ENCODE results near the gene LIN7B. TPM values are rescaled to one million over a fixed set of nuclear protein-coding genes. Genes with fewer than 3 reads are reported as not detected.
A peak's percentile ranks its signal among the peaks of the same experiment; 100 is the strongest.

LIN7B gene
- total and polyA plus RNA-seq, 9 of the 15 experiments (the other 6 are each of a cell fraction or from before 2014, with no cell fraction given): 0.89 to 15.7 (median 4.0) TPM

- TF ChIP-seq, protein P1, sequence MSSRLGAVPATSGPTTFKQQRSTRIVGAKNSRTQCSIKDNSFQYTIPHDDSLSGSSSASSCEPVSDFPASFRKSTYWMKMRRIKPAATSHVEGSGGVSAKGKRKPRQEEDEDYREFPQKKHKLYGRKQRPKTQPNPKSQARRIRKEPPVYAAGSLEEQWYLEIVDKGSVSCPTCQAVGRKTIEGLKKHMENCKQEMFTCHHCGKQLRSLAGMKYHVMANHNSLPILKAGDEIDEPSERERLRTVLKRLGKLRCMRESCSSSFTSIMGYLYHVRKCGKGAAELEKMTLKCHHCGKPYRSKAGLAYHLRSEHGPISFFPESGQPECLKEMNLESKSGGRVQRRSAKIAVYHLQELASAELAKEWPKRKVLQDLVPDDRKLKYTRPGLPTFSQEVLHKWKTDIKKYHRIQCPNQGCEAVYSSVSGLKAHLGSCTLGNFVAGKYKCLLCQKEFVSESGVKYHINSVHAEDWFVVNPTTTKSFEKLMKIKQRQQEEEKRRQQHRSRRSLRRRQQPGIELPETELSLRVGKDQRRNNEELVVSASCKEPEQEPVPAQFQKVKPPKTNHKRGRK (tag; IDR thresholded peaks at IDR 0.05): no peak
- TF ChIP-seq NR2C1 (IDR thresholded peaks at IDR 0.05): 0 out of 2 replicates have a peak, but pooled peaks have one; percentile 7
- no peak for TF ChIP-seq NR2C1 (tag; IDR thresholded peaks at IDR 0.05)
- TF ChIP-seq BRD4 (IDR thresholded peaks at IDR 0.05): 0 out of 2 replicates have a peak, but pooled peaks have one; percentile 4
These were observed 28.3 kb upstream of the LIN7B start (continued) for GRCh38 chr19:49085868-49086232.

DNA sequence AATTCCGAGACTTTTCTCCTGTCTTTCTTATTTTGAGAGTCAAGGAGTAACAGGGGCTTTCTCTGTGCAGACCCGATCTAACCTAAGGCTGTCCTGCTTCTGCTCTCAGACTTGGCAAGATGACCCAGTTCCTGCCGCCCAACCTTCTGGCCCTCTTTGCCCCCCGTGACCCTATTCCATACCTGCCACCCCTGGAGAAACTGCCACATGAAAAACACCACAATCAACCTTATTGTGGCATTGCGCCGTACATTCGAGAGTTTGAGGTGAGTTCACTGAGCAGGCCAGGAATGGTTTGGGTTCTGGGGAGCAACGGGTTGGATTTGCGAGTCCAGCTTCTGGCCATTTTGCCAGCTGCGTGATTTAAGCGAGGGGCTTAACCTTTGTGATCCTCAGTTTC is 27.9 kb upstream of the LIN7B start:
- peak overlapping the region; percentile 77 for H3K4me3 ChIP-seq
- H3K79me2 ChIP-seq (ENCODE audit: control insufficient read depth, insufficient read depth, low read length): peaks cover 61% of the 10 kb centered on the region
- POLR2A ChIA-PET: interaction anchor here (1.3 to 2.1 kb wide), 3 partner anchors 9 to 42 kb away, joined by 3 to 9 read pairs (median 6); no protein-coding TSS in a partner anchor
- peak overlapping the region; percentile 92 for H3K4me2 ChIP-seq (ENCODE audit: insufficient read depth, low read length)
- CTCF ChIA-PET (ENCODE audit: low intra/inter-chr PET ratio): no interaction called here
- no peaks in the 10 kb centered on the region for H3K27me3 ChIP-seq (ENCODE audit: control insufficient read depth in 2 of 2, insufficient read depth in 2 of 2, low read length in 2 of 2)
- intact Hi-C loops (cut with micrococcal nuclease) (no loop called here), in situ Hi-C loops (cut with MboI) (no loop called here)
- H3K4me1 ChIP-seq (replicated peaks in 1 of 2; ENCODE audit: control insufficient read depth in 2 of 2, insufficient read depth in 2 of 2, low read length in 2 of 2): peaks cover 10 to 34% of the 10 kb centered on the region in 2 experiments; a peak in 4 of 5 replicates
- no peaks in the 10 kb centered on the region for H3K9me1 ChIP-seq (ENCODE audit: control insufficient read depth, insufficient read depth, low read length)
- H4K20me1 ChIP-seq (replicated peaks; ENCODE audit: control insufficient read depth, insufficient read depth, low read length): peaks cover 26% of the 10 kb centered on the region
- FAIRE-seq: no peak
- peaks cover 45% of the 10 kb centered on the region for H3K36me3 ChIP-seq (ENCODE audit: control insufficient read depth, insufficient read depth, low read length)
- DNase-seq (ENCODE audit: extremely low read depth in 1 of 4, low spot score in 3 of 4): no peak
- 2% methylated on average over 11 of the region's 11 CpGs for WGBS (ENCODE audit: insufficient coverage, low coverage, missing lambda C conversion rate)
- no peaks in the 10 kb centered on the region for H3K9me3 ChIP-seq (replicated peaks; ENCODE audit: control insufficient read depth, insufficient read depth, low read depth, low read length)
- 0 out of 2 replicates have a peak, but pooled peaks have one; percentile 13 for TF ChIP-seq ZBTB33 (CRISPR knock-in tag; IDR thresholded peaks at IDR 0.05)
- TF ChIP-seq ZC3H4 (CRISPR knock-in tag; IDR thresholded peaks at IDR 0.05; ENCODE audit: borderline replicate concordance): 0 out of 2 replicates have a peak, but pooled peaks have one; percentile 57
- TF ChIP-seq SIN3A (IDR thresholded peaks at IDR 0.05; ENCODE audit: borderline replicate concordance in 2 of 2, control insufficient read depth in 1 of 2, low read depth in 2 of 2, low read length in 2 of 2): 0 out of 4 replicates have a peak, but pooled peaks of 1 of the 2 experiments have one; percentile 1
- TF ChIP-seq ZNF280B (CRISPR knock-in tag; IDR thresholded peaks at IDR 0.05): no peak
- peak overlapping the region; percentile 94 to 98 for H3K9ac ChIP-seq (ENCODE audit: insufficient read depth in 1 of 2, low read depth in 2 of 2, low read length in 2 of 2)
- peak overlapping the region; percentile 94 for H3K27ac ChIP-seq (ENCODE audit: extremely low read depth, low read depth, low read length)
- no peak for ATAC-seq
- BruUV-seq (replicated peaks): no TSS peak
- no peak overlapping the region for H2AFZ ChIP-seq (ENCODE audit: low read depth, low read length)
